GM21515 (cell line): Measurements from ENCODE around the gene DONSON.
A peak's percentile ranks its signal among the peaks of the same experiment; 100 is the strongest.

Source experiments
- ATAC-seq: cut with Tn5 transposase; IDR thresholded peaks from one replicate; pipeline ENCODE4 v1.9.1; 2021; ENCODE audit not compliant: unreplicated experiment

DONSON gene

GRCh38 chr21:33541756-33542639 lies 46.5 kb downstream of the DONSON start, which contains the start of gene GART:
TSS of gene GART (minus strand) at chr21:33542117. CDS start at chr21:33539315, 2,802 bp downstream.
- ATAC-seq, result peak; percentile 52

- ATAC-seq, result no peak
Measured at GRCh38 chr21:33541105-33541711, 47.3 kb downstream of the DONSON start.

GRCh38 chr21:33540711-33541104 lies 47.8 kb downstream of the DONSON start:
- no peak for ATAC-seq

- ATAC-seq, result no peak
Measured at GRCh38 chr21:33539616-33540015, 48.9 kb downstream of the DONSON start.

GRCh38 chr21:33537212-33537611 lies 51.3 kb downstream of the DONSON start:
- no peak for ATAC-seq

GRCh38 chr21:33531007-33531406 lies 57.5 kb downstream of the DONSON start:
- no peak for ATAC-seq
